SJSA1 (cell line): Measurements from ENCODE around the gene TTLL13. TPM values are rescaled to one million over a fixed set of nuclear protein-coding genes. Genes with fewer than 3 reads are reported as not detected.

Experiments
- DNase-seq, 2 experiments: peaks; one replicate each; pipeline ENCODE4 v3.0.0-alpha.2; 2015 to 2020; ENCODE audit warnings: low spot score in 2 of 2, low read depth in 1 of 2
- H3K27ac ChIP-seq: fragments of 250-450 bp; sonication (Bioruptor Pico); 2 replicates; pipeline ENCODE4 v1.5.1; 2020; ENCODE audit warnings: mild to moderate bottlenecking, moderate library complexity
- H3K27me3 ChIP-seq: fragments of 250-450 bp; sonication (Bioruptor Pico); replicated peaks from 2 replicates; pipeline ENCODE4 v1.5.1; 2020; ENCODE audit warnings: mild to moderate bottlenecking, moderate library complexity
- H3K36me3 ChIP-seq: fragments of 250-450 bp; sonication (Bioruptor Pico); 2 replicates; pipeline ENCODE4 v1.5.1; 2020; ENCODE audit warnings: mild to moderate bottlenecking
- H3K4me1 ChIP-seq: fragments of 250-450 bp; sonication (Bioruptor Pico); replicated peaks from 2 replicates; pipeline ENCODE4 v1.6.1; 2021; ENCODE audit warnings: mild to moderate bottlenecking
- H3K4me3 ChIP-seq: fragments of 250-450 bp; sonication (Bioruptor Pico); 2 replicates; pipeline ENCODE4 v1.5.1; 2020; ENCODE audit warnings: mild to moderate bottlenecking
- H3K9me3 ChIP-seq: fragments of 250-450 bp; sonication (Bioruptor Pico); replicated peaks from 2 replicates; pipeline ENCODE4 v1.5.1; 2020; ENCODE audit warnings: mild to moderate bottlenecking
- total RNA-seq: library from RNA; depleted of rRNA; stranded (reverse); fragments of >200 nt; shearing (Covaris generic); gene quantifications from 2 replicates; pipeline ENCODE4 v1.2.3, GENCODE V29; 2014

The TTLL13 gene
- total RNA-seq, 1 experiment from 2014 or later = not detected

DNA sequence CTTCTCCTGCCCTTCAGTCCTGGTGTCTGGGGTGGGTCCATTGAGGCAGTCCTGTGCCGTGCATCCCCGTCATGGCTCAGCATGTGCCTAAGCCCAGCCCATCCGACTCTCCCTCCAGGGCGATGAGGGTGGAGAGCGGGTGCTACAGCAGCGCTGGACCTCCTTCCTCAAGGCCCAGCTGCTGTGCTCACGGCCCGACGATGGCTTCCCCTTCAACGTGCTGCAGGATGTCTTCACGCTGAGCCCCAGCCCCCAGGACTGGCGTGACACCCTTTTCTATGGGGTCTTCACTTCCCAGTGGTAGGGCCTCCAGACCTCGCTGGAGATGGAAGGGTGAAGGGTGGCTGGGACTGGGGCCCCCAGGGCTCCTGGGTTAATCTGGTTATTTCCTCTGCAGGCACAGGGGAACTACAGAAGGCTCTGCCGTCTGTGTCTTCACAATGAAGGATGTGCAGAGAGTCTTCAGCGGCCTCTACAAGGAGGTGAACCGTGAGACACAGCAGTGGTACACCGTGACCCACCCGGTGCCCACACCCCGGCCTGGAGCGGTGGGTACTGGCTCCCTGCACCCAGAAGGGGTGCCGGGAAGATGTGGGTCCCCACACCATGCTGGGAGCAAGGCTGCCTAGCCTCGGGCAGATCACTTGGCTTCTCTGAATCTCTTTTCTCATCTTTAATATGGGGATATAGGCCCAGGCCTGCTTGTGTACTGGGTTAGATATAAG, 25.8 kb upstream of the TTLL13 start:
- Histone ChIP-seq H3K4me1 (peaks cover 8% of the 10 kb centered on the region), H3K36me3 (peaks cover 26% of the 10 kb centered on the region), H3K27me3 (no peaks in the 10 kb centered on the region), H3K4me3 (no peak overlapping the region), H3K9me3 (no peaks in the 10 kb centered on the region), H3K27ac (no peak overlapping the region)
- no peak for DNase-seq

DNA sequence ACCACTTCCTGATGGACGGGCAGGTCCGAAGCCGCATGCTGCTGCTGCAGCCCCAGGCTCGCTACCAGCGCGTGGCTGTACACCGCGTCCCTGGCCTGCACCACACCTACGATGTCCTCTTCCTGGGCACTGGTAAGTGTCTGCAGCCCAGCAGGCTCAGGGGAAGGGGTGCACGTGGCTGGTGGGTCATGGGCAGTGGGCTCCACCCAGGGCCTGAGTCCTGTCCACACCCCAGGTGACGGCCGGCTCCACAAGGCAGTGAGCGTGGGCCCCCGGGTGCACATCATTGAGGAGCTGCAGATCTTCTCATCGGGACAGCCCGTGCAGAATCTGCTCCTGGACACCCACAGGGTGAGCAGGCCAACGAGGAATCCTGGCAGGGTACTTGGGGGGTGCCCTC, 24.3 kb upstream of the TTLL13 start:
- Histone ChIP-seq H3K27me3 (no peaks in the 10 kb centered on the region), H3K36me3 (peaks cover 39% of the 10 kb centered on the region), H3K4me3 (no peak overlapping the region), H3K9me3 (no peaks in the 10 kb centered on the region), H3K27ac (no peak overlapping the region), H3K4me1 (peaks cover 8% of the 10 kb centered on the region)
- DNase-seq = no peak

DNA sequence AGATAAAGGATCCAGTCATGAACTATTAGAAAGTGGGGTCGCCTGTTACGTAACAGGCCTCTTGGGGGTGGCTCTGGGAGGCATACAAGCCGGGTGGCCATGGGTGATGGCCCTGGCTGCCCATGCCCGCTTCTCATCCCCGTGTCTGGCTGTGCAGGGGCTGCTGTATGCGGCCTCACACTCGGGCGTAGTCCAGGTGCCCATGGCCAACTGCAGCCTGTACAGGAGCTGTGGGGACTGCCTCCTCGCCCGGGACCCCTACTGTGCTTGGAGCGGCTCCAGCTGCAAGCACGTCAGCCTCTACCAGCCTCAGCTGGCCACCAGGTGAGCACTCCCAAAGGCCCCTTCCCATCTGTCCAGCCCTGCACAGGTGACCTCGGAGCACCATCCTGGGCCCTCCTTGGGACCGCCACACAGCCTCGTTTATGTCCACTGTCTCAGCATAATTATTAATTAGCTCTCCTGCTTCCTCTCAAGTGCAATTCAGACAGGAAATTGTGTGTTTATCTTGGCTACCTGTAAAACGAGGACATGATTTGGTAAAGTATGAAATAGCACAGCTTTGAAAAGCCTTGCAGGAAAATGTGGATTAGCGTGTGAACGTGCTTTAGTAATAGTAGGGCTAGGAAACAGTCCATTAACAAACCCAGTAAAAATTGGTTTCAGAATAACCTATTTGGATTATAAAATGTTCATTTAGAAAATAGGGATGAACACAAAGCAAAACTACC, 23.7 kb upstream of the TTLL13 start:
- no peak overlapping the region for H3K27ac ChIP-seq
- H3K27me3 ChIP-seq = no peaks in the 10 kb centered on the region
- DNase-seq = no peak
- H3K9me3 ChIP-seq = no peaks in the 10 kb centered on the region
- peaks cover 45% of the 10 kb centered on the region for H3K36me3 ChIP-seq
- no peak overlapping the region for H3K4me3 ChIP-seq
- peaks cover 8% of the 10 kb centered on the region for H3K4me1 ChIP-seq

DNA sequence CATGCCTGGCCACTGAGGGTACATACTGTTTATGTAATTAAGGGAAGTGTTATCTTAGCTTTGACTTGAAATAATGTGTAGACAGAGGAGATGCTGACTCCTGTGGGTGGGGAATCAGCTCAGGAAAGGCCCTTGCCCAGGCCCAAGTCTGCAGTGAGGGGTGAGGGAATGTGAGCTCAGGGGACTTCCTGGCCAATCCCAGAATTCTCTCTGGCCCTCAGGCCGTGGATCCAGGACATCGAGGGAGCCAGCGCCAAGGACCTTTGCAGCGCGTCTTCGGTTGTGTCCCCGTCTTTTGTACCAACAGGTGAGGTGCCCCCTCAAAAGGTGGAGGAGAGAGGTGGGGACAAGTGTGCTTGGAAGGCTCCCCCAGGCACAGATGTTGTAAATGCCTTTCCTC, 22.0 kb upstream of the TTLL13 start:
- H3K9me3 ChIP-seq = no peaks in the 10 kb centered on the region
- DNase-seq = no peak
- no peak overlapping the region for H3K4me3 ChIP-seq
- H3K4me1 ChIP-seq = peaks cover 7% of the 10 kb centered on the region
- H3K27me3 ChIP-seq = no peaks in the 10 kb centered on the region
- peaks cover 56% of the 10 kb centered on the region for H3K36me3 ChIP-seq
- no peak overlapping the region for H3K27ac ChIP-seq

DNA sequence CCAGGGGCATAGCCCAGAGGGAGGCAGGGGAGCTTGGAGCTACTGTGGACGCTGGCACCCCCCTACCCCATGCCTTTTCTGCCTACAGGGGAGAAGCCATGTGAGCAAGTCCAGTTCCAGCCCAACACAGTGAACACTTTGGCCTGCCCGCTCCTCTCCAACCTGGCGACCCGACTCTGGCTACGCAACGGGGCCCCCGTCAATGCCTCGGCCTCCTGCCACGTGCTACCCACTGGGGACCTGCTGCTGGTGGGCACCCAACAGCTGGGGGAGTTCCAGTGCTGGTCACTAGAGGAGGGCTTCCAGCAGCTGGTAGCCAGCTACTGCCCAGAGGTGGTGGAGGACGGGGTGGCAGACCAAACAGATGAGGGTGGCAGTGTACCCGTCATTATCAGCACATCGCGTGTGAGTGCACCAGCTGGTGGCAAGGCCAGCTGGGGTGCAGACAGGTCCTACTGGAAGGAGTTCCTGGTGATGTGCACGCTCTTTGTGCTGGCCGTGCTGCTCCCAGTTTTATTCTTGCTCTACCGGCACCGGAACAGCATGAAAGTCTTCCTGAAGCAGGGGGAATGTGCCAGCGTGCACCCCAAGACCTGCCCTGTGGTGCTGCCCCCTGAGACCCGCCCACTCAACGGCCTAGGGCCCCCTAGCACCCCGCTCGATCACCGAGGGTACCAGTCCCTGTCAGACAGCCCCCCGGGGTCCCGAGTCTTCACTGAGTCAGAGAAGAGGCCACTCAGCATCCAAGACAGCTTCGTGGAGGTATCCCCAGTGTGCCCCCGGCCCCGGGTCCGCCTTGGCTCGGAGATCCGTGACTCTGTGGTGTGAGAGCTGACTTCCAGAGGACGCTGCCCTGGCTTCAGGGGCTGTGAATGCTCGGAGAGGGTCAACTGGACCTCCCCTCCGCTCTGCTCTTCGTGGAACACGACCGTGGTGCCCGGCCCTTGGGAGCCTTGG, 21.3 kb upstream of the TTLL13 start:
- Histone ChIP-seq H3K9me3 (no peaks in the 10 kb centered on the region), H3K4me3 (no peak overlapping the region), H3K27ac (no peak overlapping the region), H3K4me1 (peaks cover 12% of the 10 kb centered on the region), H3K27me3 (no peaks in the 10 kb centered on the region), H3K36me3 (peaks cover 56% of the 10 kb centered on the region)
- DNase-seq = no peak

DNA sequence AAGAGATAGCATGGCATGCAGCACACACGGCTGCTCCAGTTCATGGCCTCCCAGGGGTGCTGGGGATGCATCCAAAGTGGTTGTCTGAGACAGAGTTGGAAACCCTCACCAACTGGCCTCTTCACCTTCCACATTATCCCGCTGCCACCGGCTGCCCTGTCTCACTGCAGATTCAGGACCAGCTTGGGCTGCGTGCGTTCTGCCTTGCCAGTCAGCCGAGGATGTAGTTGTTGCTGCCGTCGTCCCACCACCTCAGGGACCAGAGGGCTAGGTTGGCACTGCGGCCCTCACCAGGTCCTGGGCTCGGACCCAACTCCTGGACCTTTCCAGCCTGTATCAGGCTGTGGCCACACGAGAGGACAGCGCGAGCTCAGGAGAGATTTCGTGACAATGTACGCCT, 20.4 kb upstream of the TTLL13 start:
- Histone ChIP-seq H3K9me3 (no peaks in the 10 kb centered on the region), H3K36me3 (peaks cover 59% of the 10 kb centered on the region), H3K4me1 (peaks cover 18% of the 10 kb centered on the region), H3K4me3 (no peak overlapping the region), H3K27me3 (no peaks in the 10 kb centered on the region), H3K27ac (no peak overlapping the region)
- DNase-seq = no peak

DNA sequence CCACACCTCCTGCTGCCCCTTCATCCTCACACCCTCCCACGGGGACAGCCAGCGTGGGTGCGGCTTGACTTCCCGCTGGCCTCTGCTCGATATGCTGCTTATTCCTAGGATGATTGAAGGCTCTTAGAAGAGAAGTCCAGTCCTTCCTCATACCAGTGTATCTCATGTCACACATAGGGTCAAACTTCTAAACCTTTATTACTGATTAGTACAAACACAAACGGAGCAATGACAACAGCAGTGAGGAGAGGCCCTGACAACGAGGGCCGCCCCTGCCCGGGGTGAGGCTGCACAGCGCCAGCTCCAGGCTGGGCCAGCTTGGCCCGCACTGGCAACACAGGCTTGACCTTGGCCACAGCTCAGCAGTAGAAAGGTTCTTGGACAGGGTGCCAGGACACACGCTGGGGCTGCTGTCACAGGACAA, 19.3 kb upstream of the TTLL13 start:
- Histone ChIP-seq H3K27ac (no peak overlapping the region), H3K36me3 (peaks cover 55% of the 10 kb centered on the region), H3K27me3 (no peaks in the 10 kb centered on the region), H3K4me3 (no peak overlapping the region), H3K4me1 (peaks cover 23% of the 10 kb centered on the region), H3K9me3 (no peaks in the 10 kb centered on the region)
- no peak for DNase-seq

DNA sequence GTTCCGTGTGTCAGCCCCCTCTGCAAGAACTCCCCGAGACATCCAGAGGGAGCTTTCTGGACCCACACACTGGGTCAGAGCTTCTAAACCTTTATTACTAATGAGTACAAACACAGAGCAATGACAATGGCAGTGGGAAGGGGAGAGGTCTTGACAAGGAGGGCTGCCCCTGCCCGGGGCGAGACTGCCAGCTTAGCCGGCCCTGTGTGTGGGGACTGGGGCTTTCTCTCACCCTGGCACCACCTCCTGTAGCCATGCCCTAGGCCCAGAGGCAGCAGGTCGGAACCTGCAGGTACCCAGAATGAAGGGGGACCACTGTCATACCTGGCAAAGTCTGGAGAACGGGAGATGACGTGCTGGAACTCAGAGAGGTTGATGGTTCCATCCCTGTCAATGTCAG, 18.7 kb upstream of the TTLL13 start:
- Histone ChIP-seq H3K9me3 (no peaks in the 10 kb centered on the region), H3K4me3 (no peak overlapping the region), H3K36me3 (peaks cover 52% of the 10 kb centered on the region), H3K27me3 (no peaks in the 10 kb centered on the region), H3K4me1 (peaks cover 23% of the 10 kb centered on the region), H3K27ac (no peak overlapping the region)
- DNase-seq = no peak

DNA sequence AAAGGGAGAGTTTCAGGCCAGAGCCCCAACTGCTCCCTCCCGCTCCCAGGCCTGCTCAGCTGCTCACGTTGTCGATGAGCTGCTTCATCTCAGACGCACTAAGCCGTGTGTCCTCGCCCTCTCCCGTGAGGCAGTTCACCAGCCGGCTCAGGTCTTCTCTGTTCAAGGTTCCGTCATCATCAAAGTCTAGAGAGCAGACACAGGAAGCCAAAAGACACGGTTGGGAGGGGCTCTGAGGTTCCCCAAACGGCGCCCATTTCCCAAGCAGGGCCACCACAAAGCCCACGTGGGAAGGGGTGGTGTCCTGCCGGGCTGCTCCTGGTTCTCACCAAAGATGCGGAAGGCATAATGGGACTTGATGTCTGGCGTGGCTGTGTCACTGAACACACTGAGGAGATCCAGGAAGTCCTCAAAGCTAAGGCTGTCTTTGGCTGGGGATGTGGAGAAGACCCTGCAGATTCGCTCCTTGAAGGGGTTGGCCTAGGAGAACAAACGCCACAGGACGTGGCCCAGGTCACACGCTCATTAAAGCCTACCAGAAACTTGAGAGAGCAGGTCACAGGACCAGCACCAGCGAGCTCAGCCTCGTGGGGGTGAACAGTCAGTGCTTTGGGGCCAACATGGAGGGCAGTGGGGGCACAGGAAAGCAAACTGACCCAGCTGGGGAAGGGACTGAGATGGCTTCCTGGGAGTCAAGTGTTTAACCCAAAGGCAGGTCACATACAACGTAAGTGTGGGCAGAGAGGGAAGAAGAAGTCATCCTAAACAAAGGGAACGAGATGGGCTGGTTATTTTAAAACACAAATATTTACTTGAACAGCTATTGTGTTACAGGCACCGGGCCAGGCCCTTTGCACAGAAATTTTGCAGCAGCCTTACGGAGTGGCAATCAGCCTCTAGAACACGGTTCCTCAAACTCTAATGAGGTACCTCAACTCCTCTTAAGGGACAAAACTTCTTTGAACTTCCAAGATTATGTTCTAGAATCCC, 18.0 kb upstream of the TTLL13 start:
- H3K9me3 ChIP-seq = no peaks in the 10 kb centered on the region
- H3K36me3 ChIP-seq = peaks cover 47% of the 10 kb centered on the region
- H3K4me3 ChIP-seq = no peak overlapping the region
- DNase-seq = no peak
- no peak overlapping the region for H3K27ac ChIP-seq
- H3K4me1 ChIP-seq = peaks cover 23% of the 10 kb centered on the region
- no peaks in the 10 kb centered on the region for H3K27me3 ChIP-seq

DNA sequence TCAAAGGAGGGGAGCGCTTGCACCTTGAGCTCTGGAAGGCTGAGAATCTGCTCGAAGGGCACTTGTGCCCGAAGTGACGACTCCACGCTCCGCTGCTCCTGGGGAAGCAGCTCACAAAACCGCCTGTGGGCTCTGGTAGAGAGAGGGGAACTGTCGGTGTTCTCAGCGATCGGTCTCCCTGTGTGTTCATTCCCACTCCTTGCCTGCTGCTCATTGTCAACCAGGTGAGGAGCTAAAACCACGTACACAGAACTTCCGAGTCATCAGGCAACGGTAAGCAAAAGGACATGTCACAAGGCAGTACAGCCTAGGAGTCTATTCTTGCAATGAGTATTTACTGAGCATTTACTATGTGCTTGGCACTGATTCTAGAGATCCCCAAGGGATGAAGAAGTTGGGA, 17.2 kb upstream of the TTLL13 start:
- Histone ChIP-seq H3K27ac (no peak overlapping the region), H3K4me3 (no peak overlapping the region), H3K36me3 (peaks cover 47% of the 10 kb centered on the region), H3K4me1 (peaks cover 23% of the 10 kb centered on the region), H3K27me3 (no peaks in the 10 kb centered on the region), H3K9me3 (no peaks in the 10 kb centered on the region)
- no peak for DNase-seq

DNA sequence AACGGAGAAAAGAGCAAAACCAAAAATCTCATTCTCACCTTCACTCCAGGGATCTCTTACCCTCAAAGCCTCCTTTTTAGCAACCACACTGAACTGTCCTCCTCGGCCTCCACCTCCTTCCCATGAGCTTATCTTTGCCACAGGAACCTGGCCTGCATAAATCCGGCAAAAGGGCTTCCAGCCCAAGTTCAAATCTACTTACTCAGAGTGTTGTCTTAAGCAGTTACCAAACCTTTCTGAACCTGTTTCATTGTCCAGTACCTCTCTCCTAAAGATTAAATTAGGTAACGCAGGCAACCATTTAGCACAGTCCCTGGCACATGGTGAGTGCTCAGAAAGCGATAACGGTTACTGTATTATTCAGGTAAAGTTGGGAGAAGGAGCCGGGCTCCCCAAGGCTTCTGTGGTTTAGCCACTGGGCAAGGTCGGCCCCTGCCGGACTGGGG, 16.4 kb upstream of the TTLL13 start:
- no peak for DNase-seq
- H3K27me3 ChIP-seq = no peaks in the 10 kb centered on the region
- H3K27ac ChIP-seq = no peak overlapping the region
- no peaks in the 10 kb centered on the region for H3K9me3 ChIP-seq
- H3K36me3 ChIP-seq = peaks cover 43% of the 10 kb centered on the region
- H3K4me1 ChIP-seq = peaks cover 23% of the 10 kb centered on the region
- H3K4me3 ChIP-seq = peak overlapping the region; percentile 83

DNA sequence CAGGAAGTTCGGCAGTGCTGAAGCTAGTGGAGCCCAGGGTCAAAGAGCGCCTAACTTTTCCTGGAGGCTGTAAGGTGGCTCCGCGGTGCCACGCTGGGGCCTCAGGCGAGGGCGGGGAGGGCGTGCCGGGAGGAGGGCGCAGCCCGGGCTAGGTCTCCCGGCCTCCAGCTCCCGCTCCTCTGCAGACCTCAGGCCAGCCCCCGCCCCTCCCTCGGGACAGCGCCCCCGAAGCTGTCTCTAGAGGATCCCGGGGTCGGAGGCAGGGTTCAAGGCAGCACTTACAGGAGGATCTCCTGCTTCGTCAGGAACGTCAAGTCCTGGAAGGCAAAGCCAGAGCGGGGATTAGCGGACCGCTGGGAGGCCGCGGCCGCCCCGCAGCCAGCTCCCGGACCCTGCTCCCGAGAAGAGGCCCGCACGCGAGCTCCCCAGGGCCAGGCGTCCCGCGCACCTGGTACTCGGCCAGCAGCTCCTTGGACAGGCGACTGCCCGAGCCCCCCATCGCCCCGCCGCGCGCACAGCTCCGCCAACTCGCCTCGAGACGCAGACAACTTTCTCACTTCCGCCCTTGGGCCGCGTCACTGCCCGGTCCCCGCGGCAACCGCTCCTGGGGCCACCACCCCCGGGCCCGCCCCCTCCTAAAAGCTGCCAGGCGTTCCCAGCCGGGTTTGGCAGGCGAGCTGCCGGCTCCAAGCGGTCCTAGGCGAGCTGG, 15.8 kb upstream of the TTLL13 start, which contains the start of gene CIB1:
Gene CIB1 (minus strand): TSS at position 555 of the 709 bp plus-strand sequence. CDS start 56 bp downstream, at position 499.
- H3K4me1 ChIP-seq = peaks cover 23% of the 10 kb centered on the region
- peaks cover 41% of the 10 kb centered on the region for H3K36me3 ChIP-seq
- H3K4me3 ChIP-seq = peak within 1 kb of the TSS; percentile 83
- H3K27ac ChIP-seq = peak within 1 kb of the TSS; percentile 59
- DNase-seq = peak; percentile 94 to 97
- no peaks in the 10 kb centered on the region for H3K27me3 ChIP-seq
- H3K9me3 ChIP-seq = no peaks in the 10 kb centered on the region
